HepG2 (cell line): ENCODE data around the gene LOXL4.

Source experiments
- GABPA ChIP-seq, 2 experiments: IDR thresholded peaks; 2 replicates each; pipeline ENCODE4 v1.6.1; 2011 to 2016; ENCODE audit warnings: low read depth in 2 of 2, low read length in 1 of 2, missing biosample characterization in 1 of 2, missing genetic modification characterization in 1 of 2
- MAFG ChIP-seq: sonication (generic); formaldehyde crosslinking; IDR thresholded peaks from 2 replicates; pipeline ENCODE4 v1.5.1; 2020; ENCODE audit warnings: mild to moderate bottlenecking, missing genetic modification reagents
- NR1H2 ChIP-seq: sonication (generic); formaldehyde crosslinking; IDR thresholded peaks from 2 replicates; pipeline ENCODE4 v1.8.1; 2022; ENCODE audit warnings: low read depth, missing genetic modification reagents, borderline replicate concordance
- ONECUT2 ChIP-seq: sonication (generic); formaldehyde crosslinking; IDR thresholded peaks from 2 replicates; pipeline ENCODE4 v1.4.0; 2020; ENCODE audit warnings: missing genetic modification reagents
- RELA ChIP-seq: sonication (generic); formaldehyde crosslinking; IDR thresholded peaks from 2 replicates; pipeline ENCODE4 v1.4.0; 2020; ENCODE audit warnings: missing genetic modification reagents
- SP1 ChIP-seq, 2 experiments: fragments of 450-650 bp in 1 of 2; sonication (generic) in 1 of 2; formaldehyde crosslinking in 1 of 2; IDR thresholded peaks; 2 replicates each; pipeline versions ENCODE4 v1.4.0 to v1.6.1; 2016 to 2020; ENCODE audit warnings: missing genetic modification reagents in 1 of 2
- ZBTB3 ChIP-seq: sonication (generic); formaldehyde crosslinking; IDR thresholded peaks from 2 replicates; pipeline ENCODE4 v1.4.0; 2020; ENCODE audit warnings: low read depth, mild to moderate bottlenecking, moderate library complexity, missing genetic modification reagents, borderline replicate concordance
- ZNF143 ChIP-seq: sonication (generic); formaldehyde crosslinking; IDR thresholded peaks from 2 replicates; pipeline ENCODE4 v1.4.0; 2020; ENCODE audit warnings: missing genetic modification reagents
- ZNF350 ChIP-seq: sonication (generic); formaldehyde crosslinking; IDR thresholded peaks from 2 replicates; pipeline ENCODE4 v1.4.0; 2020; ENCODE audit warnings: mild to moderate bottlenecking, low read depth, missing genetic modification reagents, borderline replicate concordance
- ZNF430 ChIP-seq: sonication (generic); formaldehyde crosslinking; IDR thresholded peaks from 2 replicates; pipeline ENCODE4 v1.9.0; 2021; ENCODE audit warnings: mild to moderate bottlenecking, missing genetic modification reagents
- ZNF766 ChIP-seq: sonication (generic); formaldehyde crosslinking; IDR thresholded peaks from 2 replicates; pipeline ENCODE4 v1.5.0; 2020; ENCODE audit warnings: missing genetic modification reagents, borderline replicate concordance
- ZZZ3 ChIP-seq: sonication (generic); formaldehyde crosslinking; IDR thresholded peaks from 2 replicates; pipeline ENCODE4 v1.4.0; 2020; ENCODE audit warnings: missing genetic modification reagents, mild to moderate bottlenecking, borderline replicate concordance
- TF ChIP-seq, protein P1 (sequence below): sonication (generic); formaldehyde crosslinking; IDR thresholded peaks from 2 replicates; pipeline ENCODE4 v1.5.0; 2020; ENCODE audit warnings: mild to moderate bottlenecking, missing genetic modification reagents, borderline replicate concordance

DNA sequence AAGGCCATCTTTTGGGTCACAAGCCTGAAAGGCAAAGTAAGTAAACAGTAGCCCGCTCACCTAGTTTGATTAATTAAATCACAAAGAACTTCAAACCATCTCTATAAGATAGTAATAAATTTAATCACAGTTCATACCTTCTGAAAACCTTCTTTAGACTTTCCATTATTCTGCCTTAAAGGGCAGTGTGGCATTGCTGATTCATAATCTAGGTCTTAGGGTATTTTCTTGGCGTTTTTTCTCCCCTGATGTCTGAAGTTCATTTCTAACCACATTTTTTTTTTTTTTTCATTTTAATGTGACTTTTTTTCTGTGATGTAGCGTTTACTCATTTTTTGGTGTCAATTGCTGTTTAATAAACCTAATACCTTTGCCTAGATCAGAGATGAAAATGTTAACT is 27.5 kb downstream of the LOXL4 start:
- TF ChIP-seq ZNF143, result no peak
- TF ChIP-seq, protein P1, sequence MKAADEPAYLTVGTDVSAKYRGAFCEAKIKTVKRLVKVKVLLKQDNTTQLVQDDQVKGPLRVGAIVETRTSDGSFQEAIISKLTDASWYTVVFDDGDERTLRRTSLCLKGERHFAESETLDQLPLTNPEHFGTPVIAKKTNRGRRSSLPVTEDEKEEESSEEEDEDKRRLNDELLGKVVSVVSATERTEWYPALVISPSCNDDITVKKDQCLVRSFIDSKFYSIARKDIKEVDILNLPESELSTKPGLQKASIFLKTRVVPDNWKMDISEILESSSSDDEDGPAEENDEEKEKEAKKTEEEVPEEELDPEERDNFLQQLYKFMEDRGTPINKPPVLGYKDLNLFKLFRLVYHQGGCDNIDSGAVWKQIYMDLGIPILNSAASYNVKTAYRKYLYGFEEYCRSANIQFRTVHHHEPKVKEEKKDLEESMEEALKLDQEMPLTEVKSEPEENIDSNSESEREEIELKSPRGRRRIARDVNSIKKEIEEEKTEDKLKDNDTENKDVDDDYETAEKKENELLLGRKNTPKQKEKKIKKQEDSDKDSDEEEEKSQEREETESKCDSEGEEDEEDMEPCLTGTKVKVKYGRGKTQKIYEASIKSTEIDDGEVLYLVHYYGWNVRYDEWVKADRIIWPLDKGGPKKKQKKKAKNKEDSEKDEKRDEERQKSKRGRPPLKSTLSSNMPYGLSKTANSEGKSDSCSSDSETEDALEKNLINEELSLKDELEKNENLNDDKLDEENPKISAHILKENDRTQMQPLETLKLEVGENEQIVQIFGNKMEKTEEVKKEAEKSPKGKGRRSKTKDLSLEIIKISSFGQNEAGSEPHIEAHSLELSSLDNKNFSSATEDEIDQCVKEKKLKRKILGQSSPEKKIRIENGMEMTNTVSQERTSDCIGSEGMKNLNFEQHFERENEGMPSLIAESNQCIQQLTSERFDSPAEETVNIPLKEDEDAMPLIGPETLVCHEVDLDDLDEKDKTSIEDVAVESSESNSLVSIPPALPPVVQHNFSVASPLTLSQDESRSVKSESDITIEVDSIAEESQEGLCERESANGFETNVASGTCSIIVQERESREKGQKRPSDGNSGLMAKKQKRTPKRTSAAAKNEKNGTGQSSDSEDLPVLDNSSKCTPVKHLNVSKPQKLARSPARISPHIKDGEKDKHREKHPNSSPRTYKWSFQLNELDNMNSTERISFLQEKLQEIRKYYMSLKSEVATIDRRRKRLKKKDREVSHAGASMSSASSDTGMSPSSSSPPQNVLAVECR (CRISPR knock-in tag), result no peak
- no peak for TF ChIP-seq GABPA (IDR thresholded peaks at IDR 0.05; ENCODE audit: low read depth, low read length)
- no peak for TF ChIP-seq GABPA (CRISPR knock-in tag; IDR thresholded peaks at IDR 0.05; ENCODE audit: low read depth)
- TF ChIP-seq ZNF430, result no peak
- TF ChIP-seq ZNF766 (CRISPR knock-in tag), result no peak
- TF ChIP-seq SP1 (IDR thresholded peaks at IDR 0.05), result no peak
- no peak for TF ChIP-seq SP1 (CRISPR knock-in tag; IDR thresholded peaks at IDR 0.05)
- TF ChIP-seq MAFG (CRISPR knock-in tag), result no peak
- no peak for TF ChIP-seq ZZZ3 (CRISPR knock-in tag)
- no peak for TF ChIP-seq ZBTB3
- no peak for TF ChIP-seq NR1H2 (CRISPR knock-in tag)
- TF ChIP-seq ONECUT2 (CRISPR knock-in tag), result no peak
- no peak for TF ChIP-seq RELA
- TF ChIP-seq ZNF350, result no peak
